ENCODE results near the gene MRPS18B. TPM values are rescaled to one million over a fixed set of nuclear protein-coding genes. Genes with fewer than 3 reads are reported as not detected.
A peak's percentile ranks its signal among the peaks of the same experiment; 100 is the strongest.

The MRPS18B gene
- total RNA-seq, 1 experiment from 2014 or later: 116 TPM

DNA sequence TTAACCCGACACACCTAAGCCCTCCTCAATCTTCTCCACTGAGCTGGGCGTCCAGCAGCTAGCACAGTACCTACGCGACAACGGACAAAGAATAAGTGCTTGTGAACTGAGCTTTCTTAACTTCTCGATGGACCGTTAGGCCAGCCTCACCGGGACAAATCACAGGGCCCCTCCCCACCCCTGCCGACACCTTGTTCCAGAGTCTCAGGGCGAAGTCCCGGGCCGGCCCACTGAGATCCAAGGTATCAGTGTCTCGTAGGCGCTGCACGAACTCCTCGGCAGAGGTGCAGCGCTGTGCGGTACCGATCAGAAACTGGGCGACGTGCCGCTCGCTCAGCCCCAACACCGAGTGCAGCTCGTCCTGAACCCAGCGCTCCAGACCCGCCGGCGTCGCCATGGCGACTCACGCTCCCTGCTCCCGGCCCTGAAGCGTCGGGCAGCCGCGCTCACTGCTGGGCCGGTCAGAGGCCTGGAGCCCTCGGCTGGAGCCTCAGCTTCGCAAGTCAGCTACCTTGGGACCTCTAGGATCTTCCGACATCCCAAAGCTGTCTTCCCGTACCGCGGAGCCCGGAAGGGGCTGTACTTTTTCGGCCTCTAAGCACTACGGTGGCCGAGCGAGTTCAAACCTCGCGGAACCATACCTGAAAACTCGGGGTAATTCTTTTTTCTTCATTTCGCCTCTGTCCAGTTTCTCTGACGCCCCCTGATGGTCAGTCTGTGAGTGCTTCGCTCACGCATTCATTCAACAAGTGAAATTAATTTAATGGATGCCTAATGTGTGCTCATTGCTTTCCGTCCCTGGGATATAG is 55.0 kb downstream of the MRPS18B start, which contains the start of gene DHX16:
TSS of gene DHX16 (minus strand) at position 562 of the 809 bp plus-strand sequence. CDS start at position 397, 165 bp downstream.
- DNase-seq (ENCODE audit: extremely low read depth, low read depth): peak; percentile 94

Small RNA genes within 50 kb of the gene (small RNA-seq; reads per million reads assigned to genes)
- 0.17 to 2.2 reads per million in 2 experiments for gene MIR877

Other genes starting within 250 kb of the MRPS18B start
- gene HLA-E, start 128.3 kb upstream of the MRPS18B start, total RNA-seq (2014; rRNA removed; shearing (Covaris generic)): 71.2 and 72.6 TPM in 2 replicates
- 19.2 and 21.4 TPM in 2 replicates for gene GNL1, start 61.4 kb upstream of the MRPS18B start, total RNA-seq (2014; rRNA removed; shearing (Covaris generic))
- 9.1 and 9.6 TPM in 2 replicates for gene PRR3, start 60.5 kb upstream of the MRPS18B start, total RNA-seq (2014; rRNA removed; shearing (Covaris generic))
- gene ABCF1, start 46.4 kb upstream of the MRPS18B start, total RNA-seq (2014; rRNA removed; shearing (Covaris generic)): 29.2 and 34.4 TPM in 2 replicates
- 68.4 and 74.9 TPM in 2 replicates for gene PPP1R10, start 597 bp upstream of the MRPS18B start, total RNA-seq (2014; rRNA removed; shearing (Covaris generic))
- 4.3 and 7.7 TPM in 2 replicates for gene ATAT1, start 9.0 kb downstream of the MRPS18B start, total RNA-seq (2014; rRNA removed; shearing (Covaris generic))
- 7.5 and 8.3 TPM in 2 replicates for gene C6orf136, start 29.3 kb downstream of the MRPS18B start, total RNA-seq (2014; rRNA removed; shearing (Covaris generic))
- 35.5 and 35.6 TPM in 2 replicates for gene DHX16, start 55.2 kb downstream of the MRPS18B start, total RNA-seq (2014; rRNA removed; shearing (Covaris generic))
- gene PPP1R18, start 68.8 kb downstream of the MRPS18B start, total RNA-seq (2014; rRNA removed; shearing (Covaris generic)): 35.1 and 42.5 TPM in 2 replicates
- 6.3 and 6.4 TPM in 2 replicates for gene NRM, start 73.1 kb downstream of the MRPS18B start, total RNA-seq (2014; rRNA removed; shearing (Covaris generic))
- gene MDC1, start 99.4 kb downstream of the MRPS18B start, total RNA-seq (2014; rRNA removed; shearing (Covaris generic)): 8.4 and 11.3 TPM in 2 replicates
- 287 and 303 TPM in 2 replicates for gene TUBB, start 102.5 kb downstream of the MRPS18B start, total RNA-seq (2014; rRNA removed; shearing (Covaris generic))
- 137 and 149 TPM in 2 replicates for gene FLOT1, start 124.8 kb downstream of the MRPS18B start, total RNA-seq (2014; rRNA removed; shearing (Covaris generic))
- gene IER3, start 126.7 kb downstream of the MRPS18B start, total RNA-seq (2014; rRNA removed; shearing (Covaris generic)): 90.1 and 118 TPM in 2 replicates

All from NCI-H460 (cell line).